Right lobe of liver (tissue), 6 donors: ENCODE data around the gene TSEN34. TPM values are rescaled to one million over a fixed set of nuclear protein-coding genes. Genes with fewer than 3 reads are reported as not detected.
"Not testable (repeated sequence)": the region's sequence is repeated elsewhere in the genome, so short reads cannot be mapped to it uniquely, and the experiment has no call there.

Experiments
- ATAC-seq, 4 donors: fragments of 200-7000 bp; cut with Tn5 transposase; one replicate each; pipeline ENCODE4 v1.9.1; 2020; ENCODE audit warnings: mild to moderate bottlenecking in 4 of 4, moderate library complexity in 4 of 4
- DNase-seq, 3 donors: peaks; one replicate each; pipeline ENCODE4 v3.0.0-alpha.2; 2020
- H3K27ac ChIP-seq, 3 donors: fragments of 200-600 bp; one replicate each; pipeline ENCODE4 v1.8.0; 2022
- H3K27me3 ChIP-seq, 2 donors: fragments of 200-600 bp; one replicate each; pipeline ENCODE4 v1.8.0; 2022
- H3K36me3 ChIP-seq, 4 donors: fragments of 200-600 bp; sonication (generic) in 1 of 4; one replicate each; pipeline versions ENCODE4 v1.5.1 to v1.8.0; 2017 to 2022; ENCODE audit warnings: control low read depth in 1 of 4
- H3K4me1 ChIP-seq, 4 donors: fragments of 200-600 bp; sonication (generic) in 1 of 4; one replicate each; pipeline versions ENCODE4 v1.5.1 to v1.8.0; 2017 to 2022; ENCODE audit warnings: control low read depth in 1 of 4
- H3K4me3 ChIP-seq, 3 donors: fragments of 200-600 bp; one replicate each; pipeline ENCODE4 v1.8.0; 2022
- H3K9me3 ChIP-seq, 4 donors: fragments of 200-600 bp; sonication (generic) in 1 of 4; one replicate each; pipeline versions ENCODE4 v1.5.1 to v1.8.0; 2017 to 2022; ENCODE audit warnings: control low read depth in 1 of 4
- POLR2A ChIP-seq: fragments of 450-650 bp; IDR thresholded peaks from one replicate; pipeline ENCODE4 v1.6.1; 2017; ENCODE audit warnings: antibody characterized with exemption, mild to moderate bottlenecking
- WGBS: methylation state at CpG from one replicate; pipeline ENCODE4 v1.1.6; 2018; ENCODE audit warnings: low coverage, low lambda C conversion rate; ENCODE audit not compliant: insufficient coverage; ENCODE audit errors: missing lambda C conversion rate; 5-methylcytosine and 5-hydroxymethylcytosine counted together
- intact Hi-C, 2 donors: fragments of 100-400 bp; cut with DNase I; formaldehyde crosslinking; loops; one replicate each; pipeline versions ENCODE4 v1.11.2 to v1.14.1; 2022
- total RNA-seq, 6 experiments: library from RNA; depleted of rRNA in 2 of 6; stranded (reverse); fragments of >200 nt in 2 of 6; fragmentation: NEBNext Ultra II Directional in 3 of 6; extraction: Animal tissue kit (Norgen Biotek cat#: 25700) in 3 of 6; gene quantifications; one replicate each; pipeline versions ENCODE4 v1.1.0 to v1.2.4, GENCODE V29; 2016 to 2023
- TF ChIP-seq, protein P1 (sequence below), 4 donors: fragments of 200-600 bp in 3 of 4; fragments of 450-650 bp in 1 of 4; IDR thresholded peaks; one replicate each; pipeline versions ENCODE4 v1.5.1 to v1.8.0; 2016 to 2022; ENCODE audit warnings: antibody characterized with exemption in 4 of 4, mild to moderate bottlenecking in 2 of 4
- donor health status: DM: no; HTN: yes; CAD: no.
- donor health status: DM: no; HTN: no; CAD: no.
- donor health status: DM: no; HTN: no; CAD: no.
- donor health status: DM: no; HTN: yes; CAD: no.
- donor health status: DM: no; HTN: yes; CAD: no.

The TSEN34 gene
- total RNA-seq, 6 experiments from 2014 or later: 11.8 to 31.9 (median 17.9) TPM

DNA sequence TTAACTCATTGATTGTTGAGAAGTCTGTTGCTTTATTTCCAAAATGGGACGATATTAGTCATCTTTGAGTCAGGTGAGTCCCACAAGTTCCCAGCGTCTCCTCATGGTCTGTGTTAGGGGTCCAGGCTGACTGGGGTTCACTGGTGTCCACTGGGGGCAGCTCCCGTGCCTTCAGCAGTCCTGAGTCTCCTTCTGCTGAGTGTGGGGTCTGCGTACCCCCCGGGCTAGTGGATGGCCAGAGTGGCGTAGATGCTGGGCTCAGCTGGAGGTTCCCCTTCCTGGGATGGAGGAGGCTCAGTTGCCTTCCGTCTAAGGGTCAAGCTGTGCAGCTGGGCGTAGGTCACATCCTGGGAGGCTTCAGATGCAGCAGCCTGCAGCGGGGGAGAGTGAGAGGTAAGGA is 25.8 kb downstream of the TSEN34 start:
- H3K27me3 ChIP-seq: no peaks in the 10 kb centered on the region
- DNase-seq (no peak), ATAC-seq (peak in 1 of 4 donors; percentile 16)
- intact Hi-C loops: no loop called here
- peaks cover 0 to 3% (median 1%) of the 10 kb centered on the region in 4 donors for H3K36me3 ChIP-seq
- WGBS: 90% methylated on average over 5 of the region's 9 CpGs
- TF ChIP-seq, protein P1, sequence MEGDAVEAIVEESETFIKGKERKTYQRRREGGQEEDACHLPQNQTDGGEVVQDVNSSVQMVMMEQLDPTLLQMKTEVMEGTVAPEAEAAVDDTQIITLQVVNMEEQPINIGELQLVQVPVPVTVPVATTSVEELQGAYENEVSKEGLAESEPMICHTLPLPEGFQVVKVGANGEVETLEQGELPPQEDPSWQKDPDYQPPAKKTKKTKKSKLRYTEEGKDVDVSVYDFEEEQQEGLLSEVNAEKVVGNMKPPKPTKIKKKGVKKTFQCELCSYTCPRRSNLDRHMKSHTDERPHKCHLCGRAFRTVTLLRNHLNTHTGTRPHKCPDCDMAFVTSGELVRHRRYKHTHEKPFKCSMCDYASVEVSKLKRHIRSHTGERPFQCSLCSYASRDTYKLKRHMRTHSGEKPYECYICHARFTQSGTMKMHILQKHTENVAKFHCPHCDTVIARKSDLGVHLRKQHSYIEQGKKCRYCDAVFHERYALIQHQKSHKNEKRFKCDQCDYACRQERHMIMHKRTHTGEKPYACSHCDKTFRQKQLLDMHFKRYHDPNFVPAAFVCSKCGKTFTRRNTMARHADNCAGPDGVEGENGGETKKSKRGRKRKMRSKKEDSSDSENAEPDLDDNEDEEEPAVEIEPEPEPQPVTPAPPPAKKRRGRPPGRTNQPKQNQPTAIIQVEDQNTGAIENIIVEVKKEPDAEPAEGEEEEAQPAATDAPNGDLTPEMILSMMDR (IDR thresholded peaks at IDR 0.05): no peak
- TF ChIP-seq POLR2A: no peak
- peaks cover 0 to 7% (median 0%) of the 10 kb centered on the region in 4 donors for H3K4me1 ChIP-seq
- H3K27ac ChIP-seq: no peak overlapping the region
- no peak overlapping the region for H3K4me3 ChIP-seq
- no peaks in the 10 kb centered on the region for H3K9me3 ChIP-seq

DNA sequence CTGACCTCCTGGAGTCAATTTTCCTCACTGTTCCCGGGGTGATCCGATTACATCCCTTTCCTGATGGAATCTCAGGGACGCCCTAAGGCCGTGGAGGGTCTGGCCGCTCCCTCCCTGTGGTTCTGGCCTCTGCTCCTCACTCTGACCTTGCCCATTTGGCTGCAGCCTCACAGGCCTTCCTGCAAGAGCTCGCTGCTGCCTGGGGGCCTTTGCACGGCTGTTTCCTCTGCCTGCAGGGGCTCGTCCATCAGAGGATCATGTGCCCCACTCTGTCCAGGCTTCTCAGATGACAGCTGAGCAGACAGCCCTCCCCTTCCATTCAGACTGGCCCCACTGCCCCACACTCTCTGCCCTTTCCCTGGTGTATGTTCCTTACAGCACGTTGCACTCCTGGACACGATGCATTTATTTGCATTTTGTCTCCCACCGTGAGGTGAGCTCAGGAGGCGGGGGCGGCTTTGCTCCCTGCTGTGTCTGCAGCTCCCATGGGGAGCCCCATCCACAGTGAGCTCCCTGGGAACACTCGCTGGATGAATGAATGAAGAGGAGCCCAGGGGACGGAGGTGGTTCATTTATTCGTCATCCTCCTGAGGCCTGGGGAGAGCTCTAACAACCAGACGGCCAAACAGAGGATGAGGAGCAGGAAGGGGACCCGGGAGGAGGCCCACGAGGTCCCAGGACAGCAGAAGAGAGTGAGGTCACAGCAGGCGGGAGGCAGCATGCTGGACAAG is 26.6 kb downstream of the TSEN34 start:
- H3K9me3 ChIP-seq, H3K36me3 ChIP-seq, H3K4me3 ChIP-seq, H3K27ac ChIP-seq, H3K27me3 ChIP-seq, intact Hi-C loops, H3K4me1 ChIP-seq, ATAC-seq, DNase-seq: not testable (repeated sequence)
- 51% methylated on average over 3 of the region's 20 CpGs for WGBS

DNA sequence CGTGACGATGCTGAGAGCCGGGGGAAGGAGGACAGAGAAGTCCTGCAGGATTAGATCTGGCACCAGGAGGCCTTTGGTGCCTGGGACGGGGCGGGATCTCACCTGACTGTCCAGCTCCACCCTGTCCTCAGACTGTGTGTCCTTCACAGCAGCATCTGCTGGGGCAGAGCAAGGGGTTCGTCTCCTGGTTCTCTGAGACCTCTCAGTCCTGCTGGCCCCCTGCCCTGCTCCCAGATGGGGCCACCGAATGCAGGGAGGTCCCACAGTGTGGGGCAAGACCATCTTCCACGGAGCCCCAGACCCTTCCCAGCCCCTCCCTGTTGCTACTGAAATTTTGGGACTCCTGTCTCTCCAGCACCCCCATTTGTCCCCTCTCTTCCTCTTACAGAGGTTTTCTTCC is 27.2 kb downstream of the TSEN34 start:
- no peak overlapping the region for H3K4me3 ChIP-seq
- no CpG with 5 or more reads among the region's 8 CpGs for WGBS
- DNase-seq (no peak), ATAC-seq (peak in 1 of 4 donors; percentile 3)
- H3K27ac ChIP-seq: no peak overlapping the region
- no peak for TF ChIP-seq POLR2A
- TF ChIP-seq, protein P1 (IDR thresholded peaks at IDR 0.05): no peak
- intact Hi-C loops: no loop called here
- H3K27me3 ChIP-seq: no peaks in the 10 kb centered on the region
- H3K36me3 ChIP-seq: peaks cover 0 to 3% (median 1%) of the 10 kb centered on the region in 4 donors
- H3K9me3 ChIP-seq: no peaks in the 10 kb centered on the region
- H3K4me1 ChIP-seq: peaks cover 0 to 7% (median 0%) of the 10 kb centered on the region in 4 donors

DNA sequence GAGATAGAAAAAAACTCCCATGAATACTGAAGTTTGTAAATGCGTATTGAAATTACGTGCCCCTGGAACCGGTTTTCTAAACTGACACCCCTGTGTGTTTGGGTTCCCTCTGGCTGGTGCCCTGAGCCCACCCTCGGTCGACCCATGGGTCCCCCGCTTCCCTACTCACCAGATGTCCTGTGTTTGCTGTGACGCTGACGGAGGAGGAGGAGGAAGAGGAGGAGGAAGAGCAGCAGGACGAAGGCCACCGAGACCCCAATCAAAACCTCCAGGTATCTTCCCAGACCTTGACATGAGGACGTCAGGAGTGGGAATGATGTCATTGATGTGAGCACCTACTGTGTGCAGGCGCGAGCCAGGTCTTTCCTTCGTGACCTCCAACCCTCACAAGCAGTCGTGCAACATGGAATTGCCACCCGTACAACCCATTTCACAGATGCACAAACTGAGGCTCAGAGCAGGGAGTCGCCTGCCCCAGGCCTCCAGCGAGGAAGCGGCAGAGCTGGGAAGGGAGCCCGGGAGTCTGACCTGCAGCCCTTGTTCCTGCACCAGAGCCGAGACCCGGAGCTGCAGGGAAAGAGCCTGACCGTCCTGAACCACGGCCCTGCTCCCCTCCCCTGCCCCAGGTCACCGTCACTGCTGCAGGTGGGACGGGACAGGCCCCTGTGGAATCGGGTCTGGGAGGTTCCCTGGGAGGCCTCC is 28.0 kb downstream of the TSEN34 start:
- ATAC-seq (no peak), DNase-seq (peak in 1 of 3 donors; percentile 46)
- intact Hi-C loops: no loop called here
- Histone ChIP-seq H3K9me3 (no peaks in the 10 kb centered on the region), H3K27ac (no peak overlapping the region), H3K4me3 (no peak overlapping the region), H3K36me3 (peaks cover 0 to 3% (median 1%) of the 10 kb centered on the region in 4 donors), H3K4me1 (peaks cover 0 to under 1% (median 0%) of the 10 kb centered on the region in 4 donors), H3K27me3 (no peaks in the 10 kb centered on the region)
- TF ChIP-seq, protein P1 (IDR thresholded peaks at IDR 0.05): no peak
- no peak for TF ChIP-seq POLR2A
- 80% methylated on average over 6 of the region's 27 CpGs for WGBS

DNA sequence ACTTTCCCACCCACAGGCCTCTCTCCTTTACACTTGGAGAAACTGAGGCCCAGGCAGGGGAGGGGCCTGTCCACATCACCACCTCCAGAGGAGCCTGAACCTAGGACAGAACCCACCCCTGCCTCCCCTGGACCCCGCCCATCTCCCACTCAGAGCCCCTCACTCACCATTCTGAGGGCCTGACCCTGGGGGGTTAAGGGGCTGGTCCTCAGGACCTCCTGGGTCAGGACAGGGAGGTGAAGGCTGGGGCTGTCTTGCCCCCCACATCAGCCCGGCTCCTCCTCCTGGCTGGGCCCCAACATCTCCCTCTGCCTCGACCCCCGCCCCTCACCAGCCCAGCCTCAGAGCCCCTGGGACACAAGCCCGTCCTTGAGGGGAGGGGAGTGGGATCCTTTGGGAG is 28.6 kb downstream of the TSEN34 start:
- H3K27ac ChIP-seq, intact Hi-C loops, H3K27me3 ChIP-seq, H3K4me1 ChIP-seq, H3K4me3 ChIP-seq, H3K36me3 ChIP-seq, ATAC-seq, H3K9me3 ChIP-seq, DNase-seq: not testable (repeated sequence)
- WGBS: 60% methylated on average over 1 of the region's 5 CpGs

DNA sequence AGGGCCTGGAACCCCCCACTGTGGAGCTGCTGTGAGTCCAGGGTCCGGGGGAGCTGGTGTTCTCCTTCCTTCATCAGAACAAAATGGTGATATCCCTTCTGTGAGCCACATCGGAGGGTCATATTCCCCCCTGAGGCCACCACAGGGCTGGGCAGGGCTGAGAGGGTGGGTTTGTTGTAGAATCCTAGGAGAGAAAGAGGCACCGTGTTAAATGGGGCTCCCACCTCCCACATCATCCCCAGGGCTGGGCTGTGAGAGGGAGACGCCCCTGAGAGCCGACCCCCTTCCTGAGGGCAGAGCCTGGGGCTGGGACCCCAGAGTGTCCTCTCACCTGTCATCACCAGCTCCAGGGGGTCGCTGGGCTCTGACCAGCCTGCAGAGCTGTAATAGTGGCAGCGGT is 30.8 kb downstream of the TSEN34 start:
- H3K4me3 ChIP-seq, intact Hi-C loops, H3K36me3 ChIP-seq, ATAC-seq, H3K4me1 ChIP-seq, DNase-seq, H3K27ac ChIP-seq, H3K27me3 ChIP-seq, H3K9me3 ChIP-seq: not testable (repeated sequence)
- 84% methylated on average over 2 of the region's 7 CpGs for WGBS

DNA sequence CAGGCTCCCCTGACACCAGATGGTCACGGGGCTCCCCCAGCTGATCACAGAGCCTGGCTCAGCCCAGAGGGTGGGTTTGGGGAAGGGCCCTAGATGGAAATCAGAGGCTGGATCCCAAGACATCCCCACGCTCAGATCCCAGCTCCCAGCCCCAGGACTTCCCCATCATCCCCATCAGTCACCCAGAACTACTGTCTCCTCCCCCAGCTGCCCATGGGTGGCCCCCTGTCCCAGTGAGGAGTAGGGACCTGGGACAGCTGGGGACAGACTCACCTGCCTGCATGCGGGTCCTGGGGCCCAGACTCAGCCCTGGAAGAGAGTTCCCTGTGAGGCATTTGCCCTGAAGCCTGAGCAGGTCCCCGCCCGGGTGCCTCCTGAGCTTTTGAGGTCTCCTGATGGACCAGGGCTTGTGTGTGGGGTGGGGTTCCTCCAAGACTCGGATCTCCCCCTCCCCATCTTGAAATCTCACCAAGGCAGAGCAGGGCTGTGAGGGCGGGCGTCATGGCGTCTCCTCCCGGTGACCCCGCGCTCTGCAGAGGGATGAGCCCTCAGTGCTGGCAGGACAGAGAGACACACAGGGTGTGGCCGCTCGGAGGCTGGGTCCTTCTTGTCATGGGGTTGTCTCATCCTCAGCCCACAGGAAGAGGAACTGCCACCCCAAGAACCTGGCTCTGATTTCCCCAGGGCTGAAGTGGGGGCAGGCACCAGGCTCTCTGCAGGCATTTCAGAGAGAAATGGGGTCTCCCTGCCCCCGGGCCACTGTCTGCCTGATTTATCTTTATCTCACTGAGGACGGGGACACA is 31.6 kb downstream of the TSEN34 start, which contains the start of gene LILRB3:
Gene LILRB3, minus strand, starts transcription at position 534 of the 803 bp plus-strand sequence. Its CDS starts 31 bp downstream, at position 503.
- WGBS: 28% methylated on average over 7 of the region's 16 CpGs
- H3K4me1 ChIP-seq, H3K4me3 ChIP-seq, H3K9me3 ChIP-seq, H3K27ac ChIP-seq, H3K27me3 ChIP-seq, H3K36me3 ChIP-seq, intact Hi-C loops: not testable (repeated sequence)
- ATAC-seq (peak; percentile 60 to 74 (median 60)), DNase-seq (peak in 1 of 3 donors; percentile 61)
